H7 (cell line): ENCODE measurements around the gene YPEL2. TPM values are rescaled to one million over a fixed set of nuclear protein-coding genes. Genes with fewer than 3 reads are reported as not detected.
A peak's percentile ranks its signal among the peaks of the same experiment; 100 is the strongest.

Experiments
- DNase-seq: peaks from one replicate; pipeline ENCODE4 v3.0.0; 2012
- H3K27me3 ChIP-seq: 2 replicates; pipeline ENCODE4 v1.6.0; 2011; ENCODE audit warnings: mild to moderate bottlenecking, low read length; ENCODE audit not compliant: control insufficient read depth, insufficient read depth
- H3K36me3 ChIP-seq: replicated peaks from 2 replicates; pipeline ENCODE4 v1.5.1; 2011; ENCODE audit warnings: low read length; ENCODE audit not compliant: control insufficient read depth, insufficient read depth
- H3K4me3 ChIP-seq: 2 replicates; pipeline ENCODE4 v1.5.1; 2011; ENCODE audit warnings: low read depth, mild to moderate bottlenecking, control low read depth, low read length, moderate library complexity; ENCODE audit not compliant: insufficient read depth
- total RNA-seq: library from RNA; depleted of rRNA; stranded (reverse); fragments of >200 nt; shearing (Covaris generic); gene quantifications from 2 replicates; pipeline ENCODE4 v1.2.3, GENCODE V29; 2014

The YPEL2 gene
- total RNA-seq, 1 experiment from 2014 or later: 2.4 TPM

DNA sequence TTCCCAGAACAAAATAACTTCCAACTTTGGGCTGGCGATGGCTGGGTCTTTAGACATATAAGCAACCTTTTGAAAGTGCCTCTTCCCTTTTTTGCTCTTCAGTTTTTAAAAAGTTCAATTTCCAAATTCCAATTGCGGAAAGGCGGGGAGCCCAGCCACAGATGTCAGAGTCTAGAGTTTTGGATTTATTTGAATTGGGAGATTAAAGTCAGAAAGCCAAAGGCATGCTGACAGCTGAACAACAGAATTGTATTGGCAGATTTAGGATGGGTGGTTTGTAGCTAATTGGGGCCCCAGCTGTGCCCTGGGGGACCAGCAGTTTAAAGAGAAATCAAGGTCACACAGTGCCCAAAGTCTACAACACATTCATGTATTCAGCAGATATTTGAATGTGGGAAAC, 10.5 kb downstream of the YPEL2 start:
- DNase-seq: no peak
- Histone ChIP-seq H3K36me3 (no peaks in the 10 kb centered on the region), H3K4me3 (no peak overlapping the region), H3K27me3 (no peaks in the 10 kb centered on the region)

GRCh38 chr17:59342681-59343131, 11.3 kb downstream of the YPEL2 start:
- H3K4me3 ChIP-seq: no peak overlapping the region
- H3K27me3 ChIP-seq: no peaks in the 10 kb centered on the region
- DNase-seq: no peak
- H3K36me3 ChIP-seq: no peaks in the 10 kb centered on the region

DNA sequence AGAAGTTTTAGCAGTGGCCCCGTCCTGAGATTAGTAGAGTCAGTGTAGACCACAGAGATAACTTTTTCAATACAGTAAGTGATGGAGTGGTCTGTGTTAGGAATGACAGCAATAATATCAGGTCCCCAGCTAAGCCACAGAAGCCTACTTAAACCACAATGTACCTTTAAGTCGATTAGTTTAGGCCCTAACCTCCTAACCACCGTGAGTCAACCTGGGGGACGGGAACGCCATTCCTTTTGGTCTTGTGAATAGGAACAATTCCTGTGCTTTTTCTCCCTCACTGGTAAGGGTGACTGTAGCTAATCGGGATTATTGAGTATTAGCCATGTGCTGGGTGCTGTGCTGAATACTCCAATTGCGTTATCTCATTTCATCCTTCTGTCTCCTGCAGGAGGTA, 14.0 kb downstream of the YPEL2 start:
- H3K36me3 ChIP-seq: no peaks in the 10 kb centered on the region
- no peak for DNase-seq
- no peaks in the 10 kb centered on the region for H3K27me3 ChIP-seq
- no peak overlapping the region for H3K4me3 ChIP-seq

DNA sequence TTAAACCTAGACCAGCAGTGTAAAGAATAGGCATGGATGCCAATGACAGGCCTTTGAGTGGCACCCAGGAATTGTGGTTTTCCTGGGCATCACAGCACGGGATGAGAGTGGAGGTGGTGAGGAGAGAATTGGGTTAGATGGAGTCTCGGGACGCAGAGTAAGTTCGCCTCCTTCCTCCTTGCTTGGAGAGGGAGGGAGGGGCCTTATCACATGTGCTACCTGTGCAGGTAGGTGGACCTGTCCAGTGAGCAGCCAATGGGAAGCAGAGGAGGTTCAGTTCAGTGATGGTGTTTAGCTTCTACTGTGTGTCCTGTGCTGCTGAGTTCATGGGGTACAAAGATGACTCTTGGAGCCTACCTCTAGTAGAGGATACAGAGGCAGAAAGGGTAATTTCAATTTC, 14.9 kb downstream of the YPEL2 start:
- Histone ChIP-seq H3K36me3 (no peaks in the 10 kb centered on the region), H3K27me3 (no peaks in the 10 kb centered on the region)
- no peak for DNase-seq

GRCh38 chr17:59346876-59347407, 15.5 kb downstream of the YPEL2 start:
- H3K36me3 ChIP-seq: no peaks in the 10 kb centered on the region
- DNase-seq: no peak
- H3K27me3 ChIP-seq: no peaks in the 10 kb centered on the region
- no peak overlapping the region for H3K4me3 ChIP-seq

More for the DNA sequence above, 14.9 kb downstream of the YPEL2 start:
- H3K4me3 ChIP-seq: no peak overlapping the region

- DNase-seq: no peak
Measured at GRCh38 chr17:59347975-59348391, 16.5 kb downstream of the YPEL2 start.

GRCh38 chr17:59349178-59349577, 17.7 kb downstream of the YPEL2 start:
- no peaks in the 10 kb centered on the region for H3K36me3 ChIP-seq
- H3K27me3 ChIP-seq: no peaks in the 10 kb centered on the region
- H3K4me3 ChIP-seq: no peak overlapping the region
- no peak for DNase-seq

More at GRCh38 chr17:59347975-59348391, 16.5 kb downstream of the YPEL2 start:
- no peaks in the 10 kb centered on the region for H3K36me3 ChIP-seq
- H3K27me3 ChIP-seq: no peaks in the 10 kb centered on the region
- H3K4me3 ChIP-seq: no peak overlapping the region

- no peaks in the 10 kb centered on the region for H3K27me3 ChIP-seq
- H3K36me3 ChIP-seq: no peaks in the 10 kb centered on the region
- no peak for DNase-seq
- no peak overlapping the region for H3K4me3 ChIP-seq
Measured at GRCh38 chr17:59353106-59353854, 21.8 kb downstream of the YPEL2 start.

DNA sequence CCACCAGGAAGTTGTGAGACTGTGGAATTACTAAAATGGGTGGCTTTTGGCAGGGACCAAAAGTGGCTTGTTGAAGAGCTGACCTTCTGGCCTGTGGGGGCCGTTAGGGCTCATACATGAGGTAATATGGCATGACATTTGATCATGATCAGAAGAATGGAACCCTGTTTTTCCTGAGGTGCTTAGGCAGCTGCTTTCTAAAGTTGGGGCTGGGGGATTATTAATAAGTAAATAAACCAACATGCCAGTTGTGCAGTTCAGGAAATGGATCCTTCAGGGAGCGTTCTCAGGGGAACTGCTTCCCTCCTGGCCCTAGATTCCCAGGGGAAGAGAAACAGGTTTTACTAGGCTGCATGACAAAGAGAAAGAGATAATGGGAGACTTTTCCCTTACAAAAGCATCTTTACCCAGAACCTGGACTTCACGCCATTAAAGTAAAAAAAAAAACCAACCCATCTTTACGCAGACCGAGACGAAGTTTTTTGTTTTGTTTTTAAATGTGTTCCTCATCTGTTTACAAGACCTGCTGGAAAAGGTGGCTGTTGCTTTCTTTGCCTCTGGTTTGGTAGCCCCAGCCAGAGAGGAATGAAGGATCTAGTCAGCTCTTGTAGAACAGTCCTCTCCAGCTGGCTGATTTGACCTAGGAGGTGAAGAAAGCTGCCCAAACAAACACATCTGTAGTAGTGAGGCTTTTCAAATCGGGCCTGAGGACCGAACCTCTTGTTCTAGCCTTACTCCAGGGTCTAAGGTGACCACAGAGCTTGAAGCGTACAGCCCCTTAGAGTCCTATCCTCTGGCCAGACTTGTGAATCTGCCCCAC, 22.7 kb downstream of the YPEL2 start:
- Histone ChIP-seq H3K4me3 (no peak overlapping the region), H3K36me3 (no peaks in the 10 kb centered on the region), H3K27me3 (no peaks in the 10 kb centered on the region)
- peak; percentile 58 for DNase-seq

DNA sequence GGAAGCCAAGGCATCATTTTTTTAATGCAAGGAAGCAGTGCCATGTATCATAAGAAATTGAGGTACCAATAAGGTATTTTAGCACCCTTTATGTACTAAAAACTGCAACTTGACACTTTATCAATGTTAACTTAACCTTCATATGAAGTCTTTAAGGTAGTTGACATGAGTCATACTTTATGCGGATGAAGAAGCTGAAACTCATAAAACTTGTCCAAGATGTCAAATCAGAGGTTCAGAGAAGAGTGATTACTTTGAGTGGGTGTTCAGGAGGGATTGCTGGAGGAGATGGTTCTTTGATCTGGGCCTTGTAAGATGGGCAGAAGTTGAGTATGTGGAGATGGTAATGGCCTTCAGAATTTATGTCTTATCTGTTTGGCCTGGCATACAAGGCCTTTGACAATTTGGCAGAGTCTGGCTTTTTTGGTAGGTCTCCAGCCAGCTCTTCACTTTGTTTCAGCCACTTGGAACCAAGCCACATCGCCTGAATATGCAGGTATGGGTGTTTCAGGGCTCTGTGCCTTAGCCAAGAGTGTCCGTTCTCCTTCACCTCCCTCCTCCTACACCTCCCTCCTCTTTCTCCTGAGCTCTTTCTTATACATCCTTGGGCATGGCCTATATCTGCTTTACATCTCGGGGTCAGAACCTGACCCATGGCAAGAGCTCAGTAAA, 23.7 kb downstream of the YPEL2 start:
- H3K27me3 ChIP-seq: no peaks in the 10 kb centered on the region
- no peaks in the 10 kb centered on the region for H3K36me3 ChIP-seq
- no peak overlapping the region for H3K4me3 ChIP-seq
- DNase-seq: no peak

DNA sequence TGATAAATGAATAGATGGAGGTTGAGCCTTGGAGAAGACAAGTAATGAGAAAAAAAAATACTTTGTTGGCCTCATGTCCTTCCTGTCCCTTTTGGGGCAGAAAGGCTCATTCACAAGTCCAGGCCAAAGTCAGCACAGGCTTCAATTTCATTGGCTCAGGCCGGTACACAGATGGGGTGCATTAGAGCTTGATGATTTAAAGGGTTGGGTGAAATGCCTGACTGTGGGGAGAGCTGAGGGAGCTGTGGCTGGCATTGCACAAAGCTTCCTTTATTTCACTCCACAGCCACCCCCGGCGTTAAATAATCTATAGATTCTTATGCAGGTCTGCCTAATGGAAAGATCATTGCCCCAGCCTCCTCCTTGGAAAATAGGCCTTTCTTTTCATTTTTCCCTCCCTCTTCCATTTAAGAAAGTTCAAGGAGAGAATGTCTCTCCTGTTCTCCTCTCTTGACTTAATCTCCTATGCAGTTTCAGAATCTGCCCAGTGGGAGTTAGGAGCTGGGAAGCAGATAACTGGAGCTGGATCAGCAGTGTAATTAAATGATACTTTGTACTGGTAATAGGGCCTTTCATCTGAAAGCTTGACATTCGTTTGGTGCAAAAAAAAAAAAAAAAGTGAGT, 24.4 kb downstream of the YPEL2 start:
- Histone ChIP-seq H3K4me3 (no peak overlapping the region), H3K36me3 (no peaks in the 10 kb centered on the region)

DNA sequence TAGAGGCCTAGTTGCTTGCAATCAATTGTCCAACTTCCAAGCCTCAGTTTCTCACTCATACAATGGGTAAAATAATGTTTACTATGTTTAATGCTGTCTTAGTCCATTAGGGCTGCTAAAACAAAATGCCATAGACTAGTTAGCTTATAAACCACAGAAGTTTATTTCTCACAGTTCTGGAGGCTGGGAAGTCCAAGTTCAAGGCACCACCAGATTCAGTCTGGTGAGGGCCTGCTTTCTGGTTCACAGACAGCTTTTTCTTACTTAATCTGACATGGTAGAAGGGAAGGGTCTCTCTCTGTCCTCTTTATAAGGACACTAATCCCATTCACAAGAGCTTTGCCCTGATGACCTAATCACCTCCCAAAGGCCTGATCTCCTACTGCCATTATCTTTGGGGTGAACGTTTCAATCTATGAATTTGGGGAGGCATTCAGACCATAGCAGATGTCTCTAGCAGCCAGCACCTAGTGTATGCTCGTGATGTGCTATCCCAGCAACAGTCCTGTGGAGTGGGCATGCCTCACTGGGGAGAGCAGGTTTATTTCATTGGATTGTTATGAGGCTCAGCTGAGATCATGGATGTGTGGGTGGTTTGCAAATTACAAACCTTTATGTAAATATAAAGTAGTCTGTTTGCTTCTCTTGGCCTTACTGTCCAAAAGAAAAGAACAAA, 25.2 kb downstream of the YPEL2 start:
- no peak for DNase-seq
- Histone ChIP-seq H3K4me3 (no peak overlapping the region), H3K36me3 (no peaks in the 10 kb centered on the region), H3K27me3 (no peaks in the 10 kb centered on the region)

More for the DNA sequence above, 24.4 kb downstream of the YPEL2 start:
- DNase-seq: no peak
- H3K27me3 ChIP-seq: no peaks in the 10 kb centered on the region

DNA sequence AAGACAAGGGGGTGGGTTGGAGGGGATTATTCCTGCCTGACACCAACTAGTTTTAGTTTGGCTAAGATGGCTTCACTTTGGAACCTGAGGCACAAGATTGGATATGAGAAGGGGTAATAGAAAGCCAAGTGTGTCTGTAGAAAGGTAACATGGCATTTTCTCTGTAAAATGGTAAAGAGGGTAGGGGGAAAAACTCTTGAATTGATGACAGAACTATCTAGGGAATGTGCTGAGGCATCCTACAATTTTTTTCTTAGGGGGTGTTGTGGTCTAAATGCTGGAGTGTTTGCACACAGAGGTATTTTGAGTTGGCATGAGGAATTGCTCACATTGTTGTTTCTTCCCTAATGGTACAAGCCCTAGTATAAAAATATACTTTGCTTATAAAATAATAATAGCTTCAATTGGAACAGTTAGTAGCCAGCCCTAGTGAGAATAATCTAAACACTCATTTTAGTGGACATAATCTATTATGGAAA, 25.8 kb downstream of the YPEL2 start:
- no peak overlapping the region for H3K4me3 ChIP-seq
- no peak for DNase-seq
- no peaks in the 10 kb centered on the region for H3K36me3 ChIP-seq
- no peaks in the 10 kb centered on the region for H3K27me3 ChIP-seq
